Measurements from ENCODE around the gene SPATS1.

DNA sequence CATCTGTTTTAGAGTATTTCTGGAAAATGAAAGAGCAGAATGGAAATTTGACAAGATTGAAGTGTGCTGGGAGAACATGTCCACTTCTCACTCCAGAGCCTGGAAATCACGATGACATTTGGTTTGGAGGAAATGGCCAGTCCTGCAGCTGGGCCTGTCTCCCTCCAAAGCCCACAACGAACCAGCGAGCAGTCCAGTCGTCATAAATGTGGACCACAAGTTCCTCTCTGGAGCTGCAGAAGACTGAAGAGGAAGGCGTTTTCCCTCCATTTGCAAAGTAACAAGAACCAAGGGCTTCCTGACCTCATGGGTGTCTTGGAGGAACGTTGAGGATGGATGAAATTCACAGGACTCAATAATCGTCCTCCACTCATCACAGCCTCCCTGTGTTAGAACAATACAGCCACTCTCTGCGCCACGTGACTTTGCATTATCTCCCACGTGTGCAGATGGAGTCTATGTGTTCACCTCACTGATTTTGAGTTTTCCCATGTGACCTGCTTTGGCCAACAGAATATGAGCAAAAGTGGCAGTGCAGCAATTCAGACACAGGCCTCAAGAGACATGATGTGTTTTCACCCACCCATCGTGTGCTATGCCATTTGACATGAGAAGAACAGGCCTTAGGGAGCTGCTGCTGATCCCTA is 9.1 kb upstream of the SPATS1 start:
- TF ChIP-seq, protein P1, sequence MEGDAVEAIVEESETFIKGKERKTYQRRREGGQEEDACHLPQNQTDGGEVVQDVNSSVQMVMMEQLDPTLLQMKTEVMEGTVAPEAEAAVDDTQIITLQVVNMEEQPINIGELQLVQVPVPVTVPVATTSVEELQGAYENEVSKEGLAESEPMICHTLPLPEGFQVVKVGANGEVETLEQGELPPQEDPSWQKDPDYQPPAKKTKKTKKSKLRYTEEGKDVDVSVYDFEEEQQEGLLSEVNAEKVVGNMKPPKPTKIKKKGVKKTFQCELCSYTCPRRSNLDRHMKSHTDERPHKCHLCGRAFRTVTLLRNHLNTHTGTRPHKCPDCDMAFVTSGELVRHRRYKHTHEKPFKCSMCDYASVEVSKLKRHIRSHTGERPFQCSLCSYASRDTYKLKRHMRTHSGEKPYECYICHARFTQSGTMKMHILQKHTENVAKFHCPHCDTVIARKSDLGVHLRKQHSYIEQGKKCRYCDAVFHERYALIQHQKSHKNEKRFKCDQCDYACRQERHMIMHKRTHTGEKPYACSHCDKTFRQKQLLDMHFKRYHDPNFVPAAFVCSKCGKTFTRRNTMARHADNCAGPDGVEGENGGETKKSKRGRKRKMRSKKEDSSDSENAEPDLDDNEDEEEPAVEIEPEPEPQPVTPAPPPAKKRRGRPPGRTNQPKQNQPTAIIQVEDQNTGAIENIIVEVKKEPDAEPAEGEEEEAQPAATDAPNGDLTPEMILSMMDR (IDR thresholded peaks at IDR 0.05; ENCODE audit: insufficient read depth, low read length): no peak
- TF ChIP-seq REST (IDR thresholded peaks at IDR 0.05; ENCODE audit: insufficient replicate concordance, low read depth): no peak
- TF ChIP-seq POLR2AphosphoS5 (IDR thresholded peaks at IDR 0.05; ENCODE audit: low read depth): no peak
